HepG2 (cell line): Measurements from ENCODE around the gene C16orf54. TPM values are rescaled to one million over a fixed set of nuclear protein-coding genes. Genes with fewer than 3 reads are reported as not detected.

Experiments used
- ATAC-seq: fragments of 200-7000 bp; cut with Tn5 transposase; 3 replicates; pipeline ENCODE4 v1.9.1; 2020; ENCODE audit warnings: mild to moderate bottlenecking, moderate library complexity
- BruUV-seq: library from RNA; stranded (reverse); fragments of 400-500 nt; replicated peaks from 2 replicates; lab custom pipeline; 2021; lab: Mats Ljungman, UMichigan
- CTCF ChIA-PET: fragments of 300-600 bp; formaldehyde crosslinking; extraction: SDS; loops from one replicate; lab custom pipeline; 2021; ENCODE audit warnings: low total read pairs, inconsistent platforms, low intra/inter-chr PET ratio; lab: Yijun Ruan, JAX
- POLR2A ChIA-PET: fragments of 350-600 bp; sonication (Branson Sonifier 250); formaldehyde crosslinking; loops from one replicate; lab custom pipeline; 2020; ENCODE audit warnings: antibody characterized with exemption, inconsistent platforms; lab: Yijun Ruan, JAX
- DNase-seq: peaks from one replicate; pipeline ENCODE4 v3.0.0-alpha.2; 2015; ENCODE audit warnings: low spot score
- FAIRE-seq: peaks from 3 replicates; lab custom pipeline; 2011; peaks lifted over from hg19 to GRCh38; lab: Jason Lieb, UNC
- H2AFZ ChIP-seq: one replicate; pipeline ENCODE4 v1.6.1; 2011; ENCODE audit warnings: low read length, inconsistent platforms
- H3K27ac ChIP-seq: fragments of 300-600 bp; 3 replicates; pipeline ENCODE4 v1.8.0; 2011; ENCODE audit warnings: mixed run types, mild to moderate bottlenecking, mixed read lengths, low read length, inconsistent platforms; ENCODE audit not compliant: insufficient read depth; ENCODE audit errors: extremely low read length
- H3K27me3 ChIP-seq, 2 experiments: fragments of 200-600 bp in 1 of 2; 2 replicates in 1 of 2; 3 replicates in 1 of 2; pipeline versions ENCODE4 v1.6.0 to v1.8.0; 2011; ENCODE audit warnings: low read length in 2 of 2, mild to moderate bottlenecking in 2 of 2, moderate library complexity in 2 of 2, inconsistent platforms in 1 of 2; ENCODE audit not compliant: insufficient read depth in 2 of 2, control insufficient read depth in 1 of 2
- H3K36me3 ChIP-seq, 2 experiments: fragments of 200-600 bp in 1 of 2; replicated peaks in 1 of 2; 2 replicates in 1 of 2; 3 replicates in 1 of 2; pipeline versions ENCODE4 v1.5.1 to v1.8.0; 2011; ENCODE audit warnings: low read length in 2 of 2, inconsistent platforms in 1 of 2; ENCODE audit not compliant: insufficient read depth in 2 of 2, control insufficient read depth in 1 of 2
- H3K4me1 ChIP-seq: 2 replicates; pipeline ENCODE4 v1.5.1; 2012; ENCODE audit warnings: low read length, inconsistent platforms; ENCODE audit not compliant: insufficient read depth
- H3K4me2 ChIP-seq: 2 replicates; pipeline ENCODE4 v1.6.0; 2011; ENCODE audit warnings: low read depth, low read length, inconsistent platforms
- H3K4me3 ChIP-seq, 3 experiments: fragments of 200-600 bp in 1 of 3; sonication (generic), shearing (Covaris generic) in 1 of 3; replicated peaks in 1 of 3; 2 replicates each; pipeline ENCODE4 v1.5.1; 2011 to 2016; ENCODE audit warnings: low read length in 3 of 3, inconsistent platforms in 2 of 3, low read depth in 2 of 3, mild to moderate bottlenecking in 2 of 3, control low read depth in 1 of 3, mixed read lengths in 1 of 3; ENCODE audit not compliant: insufficient read depth in 1 of 3
- H3K79me2 ChIP-seq: one replicate; pipeline ENCODE4 v1.6.1; 2011; ENCODE audit warnings: low read length, inconsistent platforms; ENCODE audit not compliant: insufficient read depth
- H3K9ac ChIP-seq: 2 replicates; pipeline ENCODE4 v1.6.0; 2011; ENCODE audit warnings: mild to moderate bottlenecking, low read depth, low read length, inconsistent platforms; ENCODE audit not compliant: insufficient read depth
- H3K9me3 ChIP-seq: 2 replicates; pipeline ENCODE4 v1.5.1; 2012; ENCODE audit warnings: mild to moderate bottlenecking, low read length
- H4K20me1 ChIP-seq: 2 replicates; pipeline ENCODE4 v1.6.0; 2011; ENCODE audit warnings: inconsistent platforms, mild to moderate bottlenecking, low read length, moderate library complexity; ENCODE audit not compliant: insufficient read depth
- ATRX ChIP-seq: sonication (generic); formaldehyde crosslinking; IDR thresholded peaks from 2 replicates; pipeline ENCODE4 v1.4.0; 2020; ENCODE audit warnings: missing genetic modification reagents, borderline replicate concordance
- CREB3 ChIP-seq: sonication (generic); formaldehyde crosslinking; IDR thresholded peaks from 2 replicates; pipeline ENCODE4 v1.5.0; 2020; ENCODE audit warnings: missing genetic modification reagents
- GATAD2A ChIP-seq: IDR thresholded peaks from 2 replicates; pipeline ENCODE4 v1.6.1; 2016
- HDAC1 ChIP-seq: sonication (generic); formaldehyde crosslinking; IDR thresholded peaks from 2 replicates; pipeline ENCODE4 v1.5.1; 2020; ENCODE audit warnings: mild to moderate bottlenecking, missing genetic modification reagents
- HNRNPH1 ChIP-seq: fragments of 200-400 bp; formaldehyde crosslinking; optimal IDR thresholded peaks from 2 replicates; pipeline ENCODE3; 2017; ENCODE audit warnings: mild to moderate bottlenecking, low read depth, low read length
- KMT2B ChIP-seq: IDR thresholded peaks from 2 replicates; pipeline ENCODE4 v1.6.1; 2016; ENCODE audit warnings: missing genetic modification reagents, missing compliant biosample characterization
- MAFK ChIP-seq, 2 experiments: IDR thresholded peaks in 1 of 2; conservative IDR thresholded peaks in 1 of 2; 2 replicates each; pipeline ENCODE4 v1.6.1; 2011; ENCODE audit warnings: improper control_type of control experiment in 2 of 2, low read length in 2 of 2
- PAWR ChIP-seq: sonication (generic); formaldehyde crosslinking; IDR thresholded peaks from 2 replicates; pipeline ENCODE4 v1.4.0; 2020; ENCODE audit warnings: missing genetic modification reagents, mild to moderate bottlenecking, borderline replicate concordance
- PLRG1 ChIP-seq: fragments of 450-650 bp; conservative IDR thresholded peaks from 2 replicates; pipeline ENCODE4 v1.6.1; 2016
- RAD51 ChIP-seq: fragments of 450-650 bp; IDR thresholded peaks from 2 replicates; pipeline ENCODE4 v1.6.1; 2016; ENCODE audit warnings: borderline replicate concordance
- RCOR2 ChIP-seq: IDR thresholded peaks from 2 replicates; pipeline ENCODE4 v1.6.1; 2016; ENCODE audit warnings: missing biosample characterization, missing genetic modification reagents
- SAFB2 ChIP-seq: sonication (generic); formaldehyde crosslinking; IDR thresholded peaks from 2 replicates; pipeline ENCODE4 v1.5.1; 2020; ENCODE audit warnings: missing genetic modification reagents, low read depth, mild to moderate bottlenecking, borderline replicate concordance
- SALL1 ChIP-seq: sonication (generic); formaldehyde crosslinking; IDR thresholded peaks from 2 replicates; pipeline ENCODE4 v1.8.0; 2022; ENCODE audit warnings: mild to moderate bottlenecking, missing genetic modification reagents
- SIX4 ChIP-seq: sonication (generic); formaldehyde crosslinking; IDR thresholded peaks from 2 replicates; pipeline ENCODE4 v1.4.0; 2020; ENCODE audit warnings: missing genetic modification reagents
- ZFP36L1 ChIP-seq: sonication (generic); formaldehyde crosslinking; IDR thresholded peaks from 2 replicates; pipeline ENCODE4 v1.8.0; 2022; ENCODE audit warnings: mild to moderate bottlenecking, missing genetic modification reagents, moderate library complexity
- ZNF256 ChIP-seq: sonication (generic); formaldehyde crosslinking; conservative IDR thresholded peaks from 2 replicates; pipeline ENCODE4 v1.4.0; 2020; ENCODE audit warnings: missing genetic modification reagents
- ZNF772 ChIP-seq: sonication (generic); formaldehyde crosslinking; IDR thresholded peaks from 2 replicates; pipeline ENCODE4 v1.5.0; 2020; ENCODE audit warnings: mild to moderate bottlenecking, missing genetic modification reagents
- ZSCAN9 ChIP-seq: IDR thresholded peaks from 2 replicates; pipeline ENCODE4 v1.6.1; 2016; ENCODE audit warnings: borderline replicate concordance
- WGBS: methylation state at CpG from one replicate; pipeline ENCODE4 v1.1.6; 2017; ENCODE audit warnings: low lambda C conversion rate; 5-methylcytosine and 5-hydroxymethylcytosine counted together
- in situ Hi-C: cut with HindIII; loops from 2 replicates; pipeline ENCODE4 v1.10.0; 2017; ENCODE audit warnings: low pct_unique_long_range_greater_than_20kb; ENCODE audit not compliant: extremely low pct_ligation_motif_present
- intact Hi-C: fragments of 100-400 bp; cut with micrococcal nuclease; formaldehyde crosslinking; loops from one replicate; pipeline ENCODE4 v1.10.0; 2022; ENCODE audit not compliant: unreplicated experiment
- polyA plus RNA-seq, 8 experiments: library from polyadenylated mRNA; depleted of rRNA in 3 of 8; stranded (reverse) in 7 of 8; unstranded in 1 of 8; fragments of >200 nt; fragmentation: Illumina TruSeq in 4 of 8; extraction: Trizol in 4 of 8; gene quantifications; 2 replicates each; pipeline versions ENCODE4 v1.2.1 to v1.2.3, GENCODE V29; 2011 to 2016; ENCODE audit warnings: low read depth in 4 of 8, missing spikeins in 1 of 8, mixed read lengths in 1 of 8; ENCODE audit not compliant: insufficient read depth in 1 of 8
- total RNA-seq, 5 experiments: library from RNA; depleted of rRNA; stranded (reverse); fragments of >200 nt; fragmentation: Illumina TruSeq; extraction: Trizol; gene quantifications; 2 replicates each; pipeline ENCODE4 v1.2.3, GENCODE V29; 2016; ENCODE audit warnings: low read depth in 1 of 5
- TF ChIP-seq, protein P1 (sequence below), 2 experiments: IDR thresholded peaks; 2 replicates each; pipeline ENCODE4 v1.6.1; 2011 to 2012; ENCODE audit warnings: low read length in 2 of 2, borderline replicate concordance in 1 of 2, low read depth in 1 of 2, mild to moderate bottlenecking in 1 of 2, moderate library complexity in 1 of 2

C16orf54 gene
- total and polyA plus RNA-seq, 2 of the 13 experiments (the other 11 are each of a cell fraction or from before 2014, with no cell fraction given) = not detected

- TF ChIP-seq PLRG1 (no peak), ATRX (no peak)
These were observed 33.0 kb downstream of the C16orf54 start (continued) for GRCh38 chr16:29712809-29713208.

DNA sequence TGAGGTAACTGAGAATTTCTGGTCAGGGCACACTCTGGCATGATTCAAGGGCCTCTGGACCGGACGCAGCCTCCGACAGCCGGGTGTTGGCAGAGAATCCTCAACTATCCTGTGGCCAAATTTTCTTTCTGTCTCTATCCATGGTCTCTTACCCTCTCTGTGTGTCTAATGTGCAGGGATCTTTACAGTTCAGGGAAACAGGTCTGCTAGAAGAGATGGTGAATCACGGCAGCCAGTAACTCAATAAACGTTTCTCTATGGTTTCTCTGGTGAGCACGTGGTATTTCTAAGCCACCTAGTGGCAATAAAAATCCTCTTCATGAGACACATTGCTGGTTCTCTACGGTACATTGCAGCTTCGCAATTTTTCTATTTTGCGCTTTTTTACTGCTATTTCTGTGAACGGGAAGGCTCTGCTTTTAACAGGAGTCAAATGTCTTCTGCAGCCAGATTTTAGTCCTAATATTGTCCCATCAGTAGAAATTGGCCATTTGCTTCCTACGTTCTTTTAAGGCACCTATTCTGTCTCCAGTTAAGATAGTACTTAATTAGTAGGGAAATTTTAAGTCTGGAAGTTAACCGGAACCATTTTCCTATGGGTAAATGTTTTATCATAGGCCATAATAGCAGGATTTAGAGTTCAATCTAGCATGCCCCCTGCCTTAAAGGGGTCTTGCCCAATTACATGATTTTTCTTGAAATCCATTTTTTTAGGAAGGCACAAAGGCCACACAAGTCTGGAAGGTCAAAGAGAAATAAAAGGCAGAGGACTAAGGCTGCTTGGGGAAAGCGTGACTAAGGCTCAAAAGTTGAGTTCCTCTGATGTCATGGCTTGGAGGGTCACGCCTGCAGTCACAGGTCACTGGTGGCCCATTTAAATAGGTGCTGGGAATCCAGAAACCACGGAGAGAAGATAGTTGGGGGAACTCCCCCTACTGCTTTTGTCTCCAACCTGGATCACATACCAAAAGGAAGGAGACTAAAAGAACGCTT, 35.3 kb downstream of the C16orf54 start:
- no peak overlapping the region for H2AFZ ChIP-seq
- CTCF ChIA-PET = interaction anchor here (0.6 to 1.8 kb wide), 3 partner anchors 10 to 19 kb away, joined by 3 to 9 read pairs (median 3); no protein-coding TSS in a partner anchor
- H3K27me3 ChIP-seq = peaks cover 0 to 3% of the 10 kb centered on the region in 2 experiments; a peak in 1 of 5 replicates
- no peaks in the 10 kb centered on the region for H4K20me1 ChIP-seq
- H3K4me2 ChIP-seq = peak overlapping the region; percentile 36
- H3K9me3 ChIP-seq = no peaks in the 10 kb centered on the region
- POLR2A ChIA-PET = interaction anchor here (1.1 kb wide), 1 partner anchor 10 kb away, joined by 7 read pairs; no protein-coding TSS in a partner anchor
- no peaks in the 10 kb centered on the region for H3K79me2 ChIP-seq
- intact Hi-C loops (no loop called here), in situ Hi-C loops (no loop called here)
- ATAC-seq (peak; percentile 94), DNase-seq (peak; percentile 75), FAIRE-seq (peak; percentile 84)
- no peak overlapping the region for H3K27ac ChIP-seq
- WGBS = 32% methylated on average over 17 of the region's 17 CpGs
- no peak overlapping the region for H3K9ac ChIP-seq
- no peak overlapping the region for H3K4me3 ChIP-seq
- H3K36me3 ChIP-seq = no peaks in the 10 kb centered on the region
- no TSS peak for BruUV-seq
- peaks cover 32% of the 10 kb centered on the region for H3K4me1 ChIP-seq
- TF ChIP-seq RCOR2 (CRISPR knock-in tag) (no peak), CREB3 (CRISPR knock-in tag) (no peak), SALL1 (CRISPR knock-in tag) (no peak; the same call in 1 of the 2 replicates), HNRNPH1 (no peak), ZNF256 (CRISPR knock-in tag) (no peak), GATAD2A (peak; percentile 50; the same call in 1 of the 2 replicates), SIX4 (CRISPR knock-in tag) (no peak), SAFB2 (no peak), ZFP36L1 (no peak), HDAC1 (CRISPR knock-in tag) (no peak), ZSCAN9 (CRISPR knock-in tag) (no peak), KMT2B (CRISPR knock-in tag) (no peak), RAD51 (peak; percentile 7; the same call in 1 of the 2 replicates), ZNF772 (no peak), MAFK (conservative IDR thresholded peaks at IDR 0.05 in 1 of 2, IDR thresholded peaks at IDR 0.05 in 1 of 2; ENCODE audit: low read length in 2 of 2) (no peak), PAWR (CRISPR knock-in tag) (no peak)
- TF ChIP-seq, protein P1, sequence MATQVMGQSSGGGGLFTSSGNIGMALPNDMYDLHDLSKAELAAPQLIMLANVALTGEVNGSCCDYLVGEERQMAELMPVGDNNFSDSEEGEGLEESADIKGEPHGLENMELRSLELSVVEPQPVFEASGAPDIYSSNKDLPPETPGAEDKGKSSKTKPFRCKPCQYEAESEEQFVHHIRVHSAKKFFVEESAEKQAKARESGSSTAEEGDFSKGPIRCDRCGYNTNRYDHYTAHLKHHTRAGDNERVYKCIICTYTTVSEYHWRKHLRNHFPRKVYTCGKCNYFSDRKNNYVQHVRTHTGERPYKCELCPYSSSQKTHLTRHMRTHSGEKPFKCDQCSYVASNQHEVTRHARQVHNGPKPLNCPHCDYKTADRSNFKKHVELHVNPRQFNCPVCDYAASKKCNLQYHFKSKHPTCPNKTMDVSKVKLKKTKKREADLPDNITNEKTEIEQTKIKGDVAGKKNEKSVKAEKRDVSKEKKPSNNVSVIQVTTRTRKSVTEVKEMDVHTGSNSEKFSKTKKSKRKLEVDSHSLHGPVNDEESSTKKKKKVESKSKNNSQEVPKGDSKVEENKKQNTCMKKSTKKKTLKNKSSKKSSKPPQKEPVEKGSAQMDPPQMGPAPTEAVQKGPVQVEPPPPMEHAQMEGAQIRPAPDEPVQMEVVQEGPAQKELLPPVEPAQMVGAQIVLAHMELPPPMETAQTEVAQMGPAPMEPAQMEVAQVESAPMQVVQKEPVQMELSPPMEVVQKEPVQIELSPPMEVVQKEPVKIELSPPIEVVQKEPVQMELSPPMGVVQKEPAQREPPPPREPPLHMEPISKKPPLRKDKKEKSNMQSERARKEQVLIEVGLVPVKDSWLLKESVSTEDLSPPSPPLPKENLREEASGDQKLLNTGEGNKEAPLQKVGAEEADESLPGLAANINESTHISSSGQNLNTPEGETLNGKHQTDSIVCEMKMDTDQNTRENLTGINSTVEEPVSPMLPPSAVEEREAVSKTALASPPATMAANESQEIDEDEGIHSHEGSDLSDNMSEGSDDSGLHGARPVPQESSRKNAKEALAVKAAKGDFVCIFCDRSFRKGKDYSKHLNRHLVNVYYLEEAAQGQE (IDR thresholded peaks at IDR 0.05; ENCODE audit: borderline replicate concordance in 1 of 2, low read depth in 1 of 2, low read length in 2 of 2) = no peak
